GM19328 (cell line): Measurements from ENCODE around the gene ACOX3.

Experiments
- ATAC-seq: cut with Tn5 transposase; IDR thresholded peaks from one replicate; pipeline ENCODE4 v1.9.1; 2021; ENCODE audit warnings: mild to moderate bottlenecking, moderate library complexity; ENCODE audit not compliant: unreplicated experiment

ACOX3 gene

DNA sequence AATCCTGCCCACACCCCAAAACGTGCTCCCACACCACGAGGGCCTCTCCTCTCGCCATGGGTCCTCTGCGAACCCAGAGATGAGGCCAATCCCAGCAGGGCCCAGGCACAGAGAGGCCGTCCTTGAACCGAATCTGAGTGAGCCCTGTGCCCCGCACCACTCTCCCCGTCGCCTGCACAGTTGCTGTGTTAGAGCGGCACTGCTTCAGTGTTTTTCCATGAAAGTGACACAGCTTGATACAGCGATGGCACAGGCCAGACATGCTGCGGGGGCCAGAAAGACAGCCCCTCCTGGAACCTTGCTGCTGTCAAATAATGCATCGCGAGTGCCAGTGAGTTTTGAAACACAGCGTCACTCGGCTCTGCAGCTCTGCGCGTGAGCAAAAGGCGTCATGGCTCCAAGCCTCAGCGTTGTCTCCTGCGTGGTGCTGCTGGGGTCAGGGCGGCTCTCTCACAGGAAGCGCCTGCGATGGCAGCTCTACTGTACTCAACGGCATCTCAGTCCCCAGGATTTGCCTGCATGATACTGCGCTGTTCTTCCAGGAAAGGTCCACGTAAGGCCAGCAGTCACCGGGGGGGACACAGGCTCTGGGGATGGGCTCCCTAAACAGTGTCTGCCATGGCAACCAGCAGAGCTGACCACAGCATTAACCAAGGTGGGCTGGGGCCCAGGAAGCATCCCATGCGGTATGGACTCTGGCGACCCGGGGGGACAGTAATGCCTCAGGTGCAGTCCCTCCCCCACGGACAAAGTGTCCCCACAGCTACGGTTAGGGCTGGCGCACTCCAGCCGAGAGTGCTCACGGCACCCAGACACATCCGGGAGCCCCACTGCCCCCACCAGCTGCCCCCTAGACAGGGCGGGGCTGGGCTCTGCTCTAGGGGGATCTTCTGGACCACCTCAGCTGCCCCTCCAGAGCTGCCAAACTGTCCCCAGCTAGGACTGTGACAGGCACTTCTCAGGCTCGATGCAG, 63.1 kb downstream of the ACOX3 start:
- no peak for ATAC-seq

DNA sequence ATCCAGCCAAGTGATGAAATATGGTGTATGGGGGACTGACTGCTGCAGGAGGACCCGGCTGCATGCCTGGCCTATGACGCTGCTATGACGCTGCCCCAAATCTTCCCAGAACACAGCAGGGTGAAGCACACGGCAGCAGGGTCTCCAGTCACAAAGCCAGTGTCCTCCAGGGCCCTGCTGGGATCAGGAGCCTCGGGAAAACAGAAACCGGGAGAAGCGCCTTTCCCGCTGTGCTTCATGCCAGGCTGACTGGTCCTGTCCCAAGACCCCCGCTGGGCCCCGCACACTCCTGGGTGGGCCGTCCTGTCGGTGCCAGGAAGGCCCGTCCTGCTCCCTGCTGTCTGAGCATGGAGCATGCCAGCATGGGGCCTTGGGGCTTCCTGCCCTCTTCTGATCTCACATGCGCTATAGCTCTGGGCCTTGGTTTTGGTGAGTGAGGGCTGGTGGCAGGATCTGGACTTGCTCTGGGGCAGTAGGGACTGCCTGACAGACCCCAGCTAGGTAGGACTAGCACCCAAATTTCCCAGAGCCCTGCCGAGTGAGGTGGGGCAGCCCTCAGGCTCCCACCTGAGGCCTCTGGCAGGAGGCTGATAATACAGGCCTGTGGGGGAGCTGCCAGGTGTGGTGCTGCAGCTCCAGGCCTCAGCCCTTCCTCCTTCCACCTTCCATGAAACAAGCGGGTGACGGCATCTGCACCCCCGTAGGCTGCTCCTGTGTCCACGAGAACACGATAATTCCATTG, 64.0 kb downstream of the ACOX3 start:
- no peak for ATAC-seq

DNA sequence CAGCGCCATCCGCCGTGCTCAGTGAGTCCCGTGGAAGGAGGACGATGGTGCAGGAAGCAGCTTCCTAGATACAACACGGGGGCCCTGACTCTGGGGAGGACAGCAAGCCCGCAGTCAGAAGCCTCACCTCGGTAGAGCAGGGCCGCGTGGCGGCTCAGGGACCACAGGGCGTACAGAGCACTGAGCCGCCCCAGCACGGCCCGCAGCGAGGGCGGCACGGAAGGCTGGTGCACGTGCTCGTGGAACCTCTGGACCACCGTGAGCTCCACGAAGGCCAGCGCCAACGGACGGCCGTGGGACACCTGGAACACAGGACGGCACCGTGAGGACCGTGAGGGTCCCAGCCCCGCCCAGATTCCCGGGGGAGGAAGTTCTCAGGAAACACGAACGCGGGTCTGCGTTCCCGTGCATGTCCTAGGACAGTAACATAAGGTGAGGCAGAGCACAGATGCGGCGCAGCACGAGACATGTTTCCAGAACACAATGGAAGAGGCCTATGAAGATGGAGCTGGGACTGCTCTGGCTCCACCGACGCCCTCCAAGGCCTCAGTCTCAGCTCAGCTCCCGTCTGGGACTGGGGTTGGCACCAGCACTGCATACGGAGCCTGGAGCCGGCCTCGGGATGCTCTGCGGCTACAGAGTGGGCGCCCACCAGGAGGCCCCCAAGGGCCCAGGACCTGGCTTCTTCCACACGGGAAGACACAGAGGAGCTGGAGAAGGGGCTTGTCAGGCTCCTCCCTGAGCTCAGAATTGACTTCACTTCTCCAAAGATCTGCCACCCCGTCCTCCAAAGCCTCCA, 65.5 kb downstream of the ACOX3 start:
- no peak for ATAC-seq

DNA sequence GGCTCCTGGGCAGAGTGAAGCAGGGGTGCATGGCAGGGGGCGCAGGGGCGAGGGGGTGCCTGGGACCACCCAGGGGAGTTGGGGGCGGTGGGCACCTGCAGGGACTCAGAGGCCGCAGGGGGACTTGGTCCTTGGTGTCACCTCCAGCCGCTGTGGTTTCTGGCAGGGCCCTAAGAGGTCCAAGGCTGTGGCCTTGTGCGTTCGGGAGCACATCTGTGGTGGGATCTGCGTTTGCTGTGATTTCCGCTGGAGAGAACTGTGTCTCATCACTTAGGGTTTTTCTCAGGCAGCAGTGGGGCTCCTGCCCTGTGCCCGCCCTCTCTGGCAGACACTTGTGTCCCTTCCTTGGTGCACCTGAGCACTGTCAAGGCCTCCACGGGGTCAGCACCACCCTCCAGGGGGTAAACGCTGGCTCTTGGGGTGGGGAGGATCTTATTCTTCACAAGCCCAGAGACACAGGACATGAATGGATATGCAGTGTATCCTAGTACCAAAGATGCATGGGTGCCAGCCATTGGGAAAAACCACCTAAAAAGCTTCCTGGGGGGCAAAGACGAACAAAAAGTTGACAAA, 66.5 kb downstream of the ACOX3 start:
- no peak for ATAC-seq

DNA sequence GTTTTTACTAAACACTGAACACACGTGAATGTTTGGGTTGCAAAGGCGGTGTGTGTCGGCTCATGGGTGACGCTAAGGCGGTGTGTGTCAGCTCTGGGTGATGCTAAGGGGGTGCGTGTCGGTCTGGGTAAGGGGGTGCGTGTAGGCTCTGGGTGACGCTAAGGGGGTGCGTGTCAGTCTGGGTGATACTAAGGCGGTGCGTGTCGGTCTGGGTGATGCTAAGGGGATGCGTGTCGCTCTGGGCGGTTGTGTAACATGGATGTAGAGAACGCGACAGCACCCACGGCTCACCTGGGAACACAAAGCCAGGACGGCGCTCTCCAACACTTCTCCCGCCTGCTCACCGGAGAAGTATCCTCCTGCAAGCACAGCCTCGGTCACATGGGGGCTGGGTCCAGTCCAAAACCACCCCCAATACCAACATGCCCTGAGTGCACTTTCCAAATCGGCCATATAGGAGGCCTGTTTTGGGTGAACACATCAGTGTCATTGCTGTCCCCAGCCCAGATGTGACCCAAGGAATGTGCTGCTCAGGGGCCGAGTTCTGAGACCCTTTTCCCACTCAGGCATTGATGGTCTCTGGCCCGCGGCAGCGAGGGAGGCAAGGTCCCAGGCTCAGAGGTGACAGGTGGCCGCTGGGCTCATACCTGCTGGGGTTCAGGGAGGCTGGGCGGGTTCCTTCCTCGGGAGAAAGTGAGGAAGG, 67.1 kb downstream of the ACOX3 start:
- ATAC-seq, result no peak

DNA sequence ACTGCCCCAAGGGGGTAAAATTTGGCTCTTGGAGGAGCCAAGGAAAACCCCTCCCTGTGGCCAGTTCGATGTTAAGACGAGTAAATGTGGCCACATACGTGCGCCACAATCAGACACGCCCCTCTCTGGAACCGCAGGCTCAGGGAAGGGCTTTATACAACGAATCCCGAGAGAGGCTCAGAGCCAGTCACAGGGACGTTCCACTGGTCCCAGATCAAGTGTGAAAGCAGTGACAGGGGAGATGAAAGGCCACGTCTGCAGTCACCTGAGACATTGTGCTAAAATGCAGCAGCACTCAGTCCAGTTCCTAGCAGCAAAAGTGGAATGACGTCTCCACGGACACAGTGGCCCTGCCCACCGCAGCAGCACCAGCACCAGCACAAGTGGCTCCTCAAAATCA, 68.0 kb downstream of the ACOX3 start:
- no peak for ATAC-seq

DNA sequence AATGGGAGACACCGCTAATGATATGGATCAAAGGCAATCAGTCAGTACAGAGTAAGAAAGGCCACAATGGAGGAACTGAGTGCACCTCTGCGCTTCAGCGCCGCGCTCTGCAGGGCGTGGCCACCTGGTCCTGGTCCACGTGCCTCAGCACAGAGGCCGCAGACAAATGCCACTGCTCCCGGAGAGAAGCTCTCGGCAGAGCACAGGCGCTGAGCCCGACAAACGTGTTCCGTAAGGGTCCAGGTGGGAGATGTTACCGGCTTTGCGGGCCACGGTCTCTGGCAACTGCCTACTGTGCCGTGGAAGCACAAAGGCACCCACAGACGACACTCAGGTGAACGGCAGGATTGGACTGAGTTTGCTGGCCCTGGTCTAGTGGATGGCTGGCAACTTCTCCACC, 68.9 kb downstream of the ACOX3 start:
- ATAC-seq, result no peak

DNA sequence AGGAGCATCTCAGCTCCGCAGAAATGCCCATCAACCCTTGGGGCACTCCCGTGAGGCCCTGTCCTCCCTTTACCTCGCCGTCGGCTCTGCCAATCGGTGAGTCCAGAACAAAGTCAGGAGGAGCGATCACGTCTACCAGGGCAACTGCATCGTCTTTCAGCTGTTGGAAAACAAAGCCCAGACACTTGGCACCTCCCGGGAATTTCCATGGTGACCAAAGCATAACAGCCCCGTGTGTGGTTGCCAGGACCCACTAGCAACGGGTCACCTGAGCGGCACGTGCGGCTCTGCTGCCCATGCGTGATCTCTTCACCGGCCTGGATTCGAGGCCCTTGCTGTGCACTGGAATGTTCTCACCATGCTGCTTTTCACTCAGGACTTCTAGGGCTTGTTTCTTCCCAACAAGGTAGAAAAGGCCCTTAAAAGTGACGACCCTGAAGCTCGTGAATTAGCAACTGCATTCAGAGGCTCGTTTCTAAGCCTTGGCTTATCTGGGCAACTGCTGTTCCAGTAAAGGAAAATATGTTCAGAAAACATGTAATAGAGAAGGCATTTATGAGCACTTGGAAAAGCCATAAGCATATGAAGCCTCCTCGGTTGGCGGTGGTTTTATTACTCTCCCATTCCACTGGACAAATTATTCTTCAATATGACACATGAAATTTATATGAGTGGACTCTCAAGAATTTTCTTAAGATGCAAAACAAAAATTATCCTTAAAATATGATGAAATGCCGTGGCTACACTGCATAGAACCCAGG, 69.5 kb downstream of the ACOX3 start:
- no peak for ATAC-seq

DNA sequence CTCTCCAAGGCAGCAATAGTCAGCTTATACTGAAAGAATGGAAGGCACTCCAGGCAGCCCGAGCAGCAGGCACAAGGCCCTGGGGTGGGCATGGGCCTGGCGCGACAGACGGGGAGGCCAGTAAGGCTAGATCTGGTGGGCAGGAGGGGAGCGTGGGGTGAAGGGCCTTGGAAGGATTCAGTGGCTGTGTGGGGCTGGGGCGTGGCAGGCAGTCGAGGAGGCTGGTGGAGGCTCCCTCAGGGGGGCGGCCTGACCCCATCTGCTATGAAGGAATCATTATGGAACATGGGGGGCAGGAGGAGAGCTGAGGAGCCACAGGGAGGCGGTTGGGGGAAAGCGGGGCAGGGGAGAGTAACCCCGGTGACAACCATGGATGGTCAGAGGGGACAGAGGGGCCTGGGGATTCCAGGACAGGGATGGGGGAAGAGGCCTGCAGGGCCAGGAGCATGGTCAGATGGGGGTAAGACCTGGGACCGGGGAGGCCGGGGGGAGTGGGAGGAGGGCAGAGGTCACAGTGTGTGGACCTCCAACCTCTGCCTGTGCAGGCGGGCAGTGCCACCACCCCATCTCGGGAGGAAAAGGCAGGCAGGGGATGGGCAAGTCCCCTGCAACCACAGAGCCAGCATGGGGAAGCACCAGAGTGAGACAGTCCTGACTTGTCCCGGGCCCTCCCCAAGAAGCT, 70.3 kb downstream of the ACOX3 start:
- no peak for ATAC-seq

DNA sequence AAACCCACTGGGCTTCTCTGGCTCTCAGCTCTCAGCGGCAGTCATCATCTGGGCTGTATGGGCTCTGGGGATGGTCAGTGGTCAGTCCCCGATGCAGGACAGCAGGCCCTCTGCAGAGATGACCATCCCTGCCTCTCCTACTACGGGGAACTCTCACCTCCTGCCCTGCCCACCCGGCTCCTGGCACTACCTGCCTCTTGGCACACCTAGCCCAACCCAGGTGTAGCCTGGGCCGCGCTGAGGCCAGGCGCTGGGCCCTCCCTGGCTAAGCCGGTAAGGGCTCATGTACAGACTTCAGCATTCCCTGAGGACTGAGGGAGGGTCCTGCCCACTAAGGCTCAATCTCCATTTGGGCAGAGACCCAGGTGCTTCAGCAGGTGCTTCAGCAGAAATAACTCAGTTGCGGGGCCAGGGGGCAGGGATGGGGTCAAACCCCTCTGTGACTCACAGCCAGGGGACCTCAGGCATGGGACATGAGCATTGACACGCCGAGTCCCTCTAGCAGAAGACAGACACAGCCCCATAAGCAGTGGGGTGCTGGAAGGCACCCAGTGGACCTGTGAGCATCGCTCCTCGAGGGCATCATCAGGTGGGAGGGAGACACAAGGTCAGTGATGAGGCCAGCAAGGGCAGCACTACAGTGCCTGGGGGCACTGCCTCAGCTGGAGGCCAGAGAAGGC, 71.0 kb downstream of the ACOX3 start:
- no peak for ATAC-seq

DNA sequence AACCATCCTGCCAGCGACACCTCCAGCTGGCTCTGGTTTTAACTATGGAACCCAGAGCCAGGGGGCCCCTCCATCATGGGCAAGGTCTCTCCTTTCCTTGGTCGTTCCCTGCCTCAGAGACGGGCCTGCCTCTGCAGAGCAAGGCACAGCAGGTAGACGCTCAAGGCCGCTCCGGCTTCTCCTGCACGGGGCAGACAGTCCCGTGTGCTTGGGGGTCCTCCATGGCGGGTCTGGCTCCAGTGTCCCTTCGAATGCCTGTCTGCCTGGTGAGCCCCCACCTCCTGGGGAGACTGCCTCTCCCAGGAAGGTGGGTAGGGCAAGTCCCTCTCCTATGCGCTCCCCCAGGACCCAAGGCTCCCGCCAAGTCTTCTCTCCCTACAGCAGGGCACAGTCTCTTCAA, 71.5 kb downstream of the ACOX3 start:
- ATAC-seq, result no peak

DNA sequence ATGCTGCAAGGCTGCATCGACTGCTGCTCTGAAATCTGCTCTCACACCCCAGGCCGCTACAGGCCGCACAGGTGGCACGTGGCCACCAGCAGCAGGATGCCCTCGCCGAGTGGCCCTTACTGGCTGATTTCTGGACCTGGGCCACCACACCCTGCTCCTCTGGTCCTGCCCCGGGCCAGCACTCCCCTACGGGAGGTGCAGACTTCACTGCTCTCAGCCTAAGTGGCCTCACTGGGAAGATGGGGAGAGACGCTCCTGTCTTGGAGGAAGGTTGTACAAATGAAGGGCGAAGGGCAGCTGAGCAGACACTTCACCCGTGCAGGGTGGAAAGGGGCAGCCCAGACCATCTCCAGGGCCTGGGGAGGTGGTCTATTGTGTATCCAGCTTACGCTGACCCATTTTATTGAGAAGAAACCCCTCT, 72.5 kb downstream of the ACOX3 start:
- ATAC-seq, result no peak

DNA sequence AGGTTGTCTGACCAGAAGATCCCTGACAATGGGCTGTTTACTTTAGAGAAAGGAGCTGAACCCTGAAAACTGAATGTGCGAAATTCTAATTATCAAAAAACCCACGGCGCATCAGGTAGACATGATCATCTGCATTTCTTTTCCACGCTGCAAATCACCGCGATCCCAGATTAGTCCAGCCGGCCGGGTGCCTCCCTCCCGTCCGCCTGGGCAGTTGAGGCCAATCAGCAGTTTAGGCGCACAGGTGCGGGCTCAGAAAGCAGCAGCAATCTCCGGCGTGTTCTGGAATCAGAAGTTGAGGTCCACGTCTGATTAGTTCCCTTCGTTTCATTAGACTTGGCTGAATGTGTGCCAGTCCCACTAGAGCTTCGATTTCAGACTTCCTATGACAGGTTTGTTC, 73.9 kb downstream of the ACOX3 start:
- ATAC-seq, result no peak

DNA sequence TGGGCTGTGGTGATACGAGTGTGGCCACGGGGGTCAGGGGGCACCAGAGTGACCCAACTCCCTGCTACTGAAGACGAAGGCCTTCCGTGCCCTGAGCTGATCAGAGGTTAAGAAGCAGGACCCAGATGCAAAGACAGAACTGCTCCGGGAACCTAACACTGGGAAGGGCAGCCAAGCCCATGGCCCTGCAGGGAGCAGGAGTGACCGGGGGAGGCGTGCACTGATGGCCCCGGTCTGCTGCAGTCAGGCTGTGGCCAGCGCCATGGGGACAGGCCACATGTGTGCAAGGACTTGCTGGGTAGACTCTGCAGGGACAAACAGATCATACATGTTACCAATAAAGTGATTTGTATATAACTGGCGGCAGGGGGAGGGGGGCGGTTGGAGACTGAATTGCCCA, 74.6 kb downstream of the ACOX3 start:
- no peak for ATAC-seq

DNA sequence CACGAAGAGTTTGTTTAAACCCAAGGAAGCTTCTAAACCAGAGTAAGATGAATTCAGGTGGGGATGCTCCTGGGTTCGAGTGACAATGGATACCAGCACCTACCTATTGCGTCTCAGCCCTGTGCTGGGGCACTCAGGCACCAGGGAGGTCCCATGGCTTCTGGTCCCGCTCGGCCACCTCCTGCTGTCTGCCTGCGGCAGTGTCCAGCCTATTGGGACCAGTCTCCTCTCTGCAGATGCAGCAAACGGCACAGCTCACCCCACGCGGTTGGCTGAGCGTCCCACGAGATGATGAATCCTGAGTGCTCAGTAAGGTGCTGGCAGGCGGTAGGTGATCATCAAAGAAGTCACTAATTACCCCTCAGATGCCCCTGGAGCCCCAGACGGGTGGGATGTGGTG, 75.2 kb downstream of the ACOX3 start:
- no peak for ATAC-seq

DNA sequence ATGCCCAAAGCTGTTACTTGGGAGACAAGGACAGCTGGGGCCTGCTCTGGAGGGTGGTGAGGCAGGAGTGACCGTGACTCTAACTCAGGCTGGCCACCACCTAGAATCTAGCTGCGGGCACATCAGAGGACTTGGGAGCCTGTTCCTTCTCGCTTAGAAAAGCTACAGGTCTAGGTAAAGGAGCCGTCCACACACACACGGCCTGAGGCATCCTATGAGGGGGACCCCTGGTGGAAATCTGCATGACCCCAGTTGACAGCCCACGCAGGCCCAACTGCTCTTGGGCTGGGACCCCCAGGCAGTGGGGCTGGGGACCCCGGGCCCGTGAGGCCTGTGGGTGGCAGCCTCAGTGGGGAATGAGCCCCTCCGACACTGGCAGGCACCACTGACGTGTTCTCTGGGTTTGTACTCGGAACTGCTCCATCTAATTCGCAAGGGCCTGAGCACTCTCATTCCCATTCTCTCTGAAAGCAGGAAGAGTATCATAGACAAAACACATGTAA, 75.6 kb downstream of the ACOX3 start:
- ATAC-seq, result no peak

DNA sequence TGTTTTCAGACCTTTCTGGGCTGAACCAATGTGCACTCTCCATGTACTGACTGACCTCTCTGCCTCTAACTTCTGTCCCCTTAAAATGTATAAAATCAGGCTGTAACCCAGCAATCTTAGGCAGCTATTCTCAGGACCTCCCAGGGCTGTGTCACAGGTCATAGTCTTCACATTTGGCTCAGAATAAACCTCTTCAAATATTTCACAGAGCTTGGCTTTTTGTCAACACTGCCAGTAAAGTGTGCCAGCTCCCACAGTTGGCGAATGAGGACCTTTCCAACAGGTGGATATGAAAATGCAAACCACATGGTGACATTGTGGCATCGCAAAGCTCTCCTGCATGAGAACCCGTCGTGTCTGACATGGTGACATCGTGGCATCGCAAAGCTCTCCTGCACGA, 76.4 kb downstream of the ACOX3 start:
- no peak for ATAC-seq

DNA sequence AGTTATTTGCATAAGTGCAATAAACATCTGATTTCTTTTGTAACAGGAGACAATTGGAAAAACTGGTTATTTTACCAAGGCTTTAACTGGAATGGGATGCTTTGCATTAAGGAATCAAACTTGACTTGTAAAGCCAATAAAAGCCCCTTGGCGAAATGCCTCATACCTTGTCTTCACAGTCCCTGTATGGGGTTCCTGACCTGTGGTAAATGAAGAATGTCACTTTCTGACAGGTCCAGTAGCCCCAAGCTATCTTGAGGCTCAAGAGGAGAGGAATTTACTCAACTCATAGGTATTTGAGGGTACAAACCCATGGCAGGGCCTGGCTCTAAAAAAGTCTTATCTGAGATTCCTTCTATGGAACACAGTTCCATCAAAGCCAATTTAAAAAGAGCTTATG, 78.0 kb downstream of the ACOX3 start:
- no peak for ATAC-seq
